Pancreas (tissue), 10 donors: ENCODE measurements around the gene CMAS. TPM values are rescaled to one million over a fixed set of nuclear protein-coding genes. Genes with fewer than 3 reads are reported as not detected.
A peak's percentile ranks its signal among the peaks of the same experiment; 100 is the strongest.

Experiments
- ATAC-seq, 4 donors: fragments of 200-7000 bp; cut with Tn5 transposase; one replicate each; pipeline versions ENCODE4 v1.8.0 to v1.9.1; 2020; ENCODE audit warnings: mild to moderate bottlenecking in 4 of 4, moderate library complexity in 4 of 4
- DNase-seq, 6 donors: peaks; one replicate each; pipeline ENCODE4 v3.0.0-alpha.2; 2020
- FAIRE-seq: peaks from 2 replicates; lab custom pipeline; 2012; peaks lifted over from hg19 to GRCh38; lab: Jason Lieb, UNC
- H3K27ac ChIP-seq, 4 donors: fragments of 200-600 bp; sonication (generic); 1 replicate in 3 of 4; 2 replicates in 1 of 4; pipeline versions ENCODE4 v1.5.0 to v1.8.0; 2020
- H3K27me3 ChIP-seq, 4 donors: fragments of 200-600 bp; one replicate each; pipeline ENCODE4 v1.8.0; 2021
- H3K36me3 ChIP-seq, 3 donors: fragments of 200-600 bp; sonication (generic) in 1 of 3; one replicate each; pipeline versions ENCODE4 v1.5.0 to v1.8.0; 2020 to 2021
- H3K4me1 ChIP-seq, 3 donors: fragments of 200-600 bp; one replicate each; pipeline ENCODE4 v1.8.0; 2021
- H3K4me3 ChIP-seq, 4 donors: fragments of 200-600 bp; sonication (generic) in 2 of 4; one replicate each; pipeline versions ENCODE4 v1.5.0 to v1.8.0; 2020 to 2021
- H3K9me3 ChIP-seq, 4 donors: fragments of 200-600 bp; one replicate each; pipeline ENCODE4 v1.8.0; 2021
- CTCF ChIP-seq, 4 donors: fragments of 200-600 bp; sonication (generic) in 3 of 4; IDR thresholded peaks; one replicate each; pipeline versions ENCODE4 v1.5.0 to v1.8.0; 2021; ENCODE audit warnings: antibody characterized with exemption in 4 of 4
- WGBS, 2 donors: extraction: QIAGEN DNeasy Blood & Tissue Kit; methylation state at CpG; one replicate each; pipeline ENCODE4 v1.1.7; 2013; 5-methylcytosine and 5-hydroxymethylcytosine counted together
- intact Hi-C, 3 donors: fragments of 100-400 bp; cut with DNase I; formaldehyde crosslinking; loops; one replicate each; pipeline versions ENCODE4 v1.11.1 to v1.14.2; 2022
- polyA plus RNA-seq, 2 donors: library from polyadenylated mRNA; stranded (reverse); fragments of 200-250 nt; gene quantifications; one replicate each; pipeline ENCODE4 v1.2.3, GENCODE V29; 2013
- total RNA-seq, 6 donors: library from RNA; stranded (reverse); fragmentation: NEBNext Ultra II Directional in 4 of 6; extraction: Animal tissue kit (Norgen Biotek cat#: 25700) in 4 of 6; gene quantifications; one replicate each; pipeline versions ENCODE4 v1.2.1 to v1.2.4, GENCODE V29; 2021 to 2023
- donor health status: healthy with polysubstance abuse.
- donor health status: DM: no; HTN: no; CAD: no; lungs with moderate emphysema.
- donor health status: DM: no; HTN: no; CAD: no.
- donor health status: control.
- donor health status: control.
- donor health status: Bipolar disorder and iron deficiency.
- donor health status: DM: yes; HTN: yes; CAD: no.
- donor health status: DM: no; HTN: no; CAD: no.
- donor health status: DM: no; HTN: no; CAD: no.
- donor health status: DM: yes; HTN: yes; CAD: no.

Gene CMAS
- total and polyA plus RNA-seq, 8 donors, result 10.9 to 23.6 (median 16.0) TPM

- ATAC-seq (no peak), FAIRE-seq (no peak), DNase-seq (no peak)
- Histone ChIP-seq H3K4me3 (no peak overlapping the region), H3K27ac (no peak overlapping the region), H3K36me3 (no peaks in the 10 kb centered on the region), H3K27me3 (no peaks in the 10 kb centered on the region), H3K9me3 (no peaks in the 10 kb centered on the region), H3K4me1 (peaks cover 10 to 24% (median 15%) of the 10 kb centered on the region in 3 donors)
- intact Hi-C loops, result no loop called here
- no peak for TF ChIP-seq CTCF (IDR thresholded peaks at IDR 0.05)
Observed at GRCh38 chr12:22038734-22039133, 7.3 kb upstream of the CMAS start.

GRCh38 chr12:22039361-22039760 is 6.7 kb upstream of the CMAS start:
- WGBS, 2 donors, result 39 to 62% methylated on average over 4 of the region's 4 CpGs
- peaks cover 14 to 28% (median 15%) of the 10 kb centered on the region in 3 donors for H3K4me1 ChIP-seq
- no peak overlapping the region for H3K4me3 ChIP-seq
- H3K36me3 ChIP-seq, result no peaks in the 10 kb centered on the region
- no peaks in the 10 kb centered on the region for H3K27me3 ChIP-seq
- FAIRE-seq, result no peak
- no peak overlapping the region for H3K27ac ChIP-seq
- no peak for ATAC-seq
- DNase-seq, result no peak
- intact Hi-C loops, result no loop called here
- H3K9me3 ChIP-seq, result no peaks in the 10 kb centered on the region
- TF ChIP-seq CTCF (IDR thresholded peaks at IDR 0.05), result no peak

GRCh38 chr12:22042976-22043669 is 2.9 kb upstream of the CMAS start:
- Histone ChIP-seq H3K27me3 (no peaks in the 10 kb centered on the region), H3K4me1 (peaks cover 12 to 18% (median 15%) of the 10 kb centered on the region in 3 donors), H3K36me3 (no peaks in the 10 kb centered on the region), H3K9me3 (no peaks in the 10 kb centered on the region), H3K4me3 (no peak overlapping the region), H3K27ac (peak overlapping the region in 1 of 4 donors; percentile 37)
- DNase-seq, result no peak
- no peak for FAIRE-seq
- 75 to 77% methylated on average over 9 of the region's 9 CpGs for WGBS, 2 donors
- ATAC-seq, result no peak
- intact Hi-C loops, result no loop called here
- TF ChIP-seq CTCF (IDR thresholded peaks at IDR 0.05), result no peak

- H3K27ac ChIP-seq, result peak overlapping the region in 3 of 4 donors; percentile 24 to 38 (median 37)
- intact Hi-C loops, result no loop called here
- DNase-seq, result no peak
- no peaks in the 10 kb centered on the region for H3K36me3 ChIP-seq
- TF ChIP-seq CTCF (IDR thresholded peaks at IDR 0.05), result no peak
- no peaks in the 10 kb centered on the region for H3K9me3 ChIP-seq
- WGBS, 2 donors, result 21 to 40% methylated on average over 2 of the region's 2 CpGs
- ATAC-seq, result peak; percentile 23 to 60 (median 36)
- H3K4me3 ChIP-seq, result no peak overlapping the region
- FAIRE-seq, result no peak
- peaks cover 12 to 23% (median 15%) of the 10 kb centered on the region in 3 donors for H3K4me1 ChIP-seq
- H3K27me3 ChIP-seq, result no peaks in the 10 kb centered on the region
Observed at GRCh38 chr12:22043943-22044342, 2.1 kb upstream of the CMAS start.

GRCh38 chr12:22044391-22044790 is 1.6 kb upstream of the CMAS start:
- Histone ChIP-seq H3K27ac (peak overlapping the region in 3 of 4 donors; percentile 24 to 38 (median 37)), H3K36me3 (no peaks in the 10 kb centered on the region), H3K4me3 (no peak overlapping the region), H3K4me1 (peaks cover 12 to 23% (median 15%) of the 10 kb centered on the region in 3 donors), H3K27me3 (no peaks in the 10 kb centered on the region), H3K9me3 (no peaks in the 10 kb centered on the region)
- TF ChIP-seq CTCF (IDR thresholded peaks at IDR 0.05), result no peak
- no peak for FAIRE-seq
- intact Hi-C loops, result no loop called here
- no peak for ATAC-seq
- DNase-seq, result no peak
- WGBS, 2 donors, result 49 to 53% methylated on average over 2 of the region's 2 CpGs
